Stimulated activated naive CD8-positive, alpha-beta T cell treated with anti-CD3 and anti-CD28 coated beads, Interleukin-15, Interleukin-2, amounts not matched to agents 100 ng/mL and 50 ng/mL, for 24 hours (primary cell): Measurements from ENCODE around the gene CAMTA1.

ENCODE experiments used
- H3K27ac Mint-ChIP-seq: one replicate; pipeline ENCODE4 v1.8.0; 2021; ENCODE audit warnings: mild to moderate bottlenecking, mixed read lengths
- H3K27me3 Mint-ChIP-seq: one replicate; pipeline ENCODE4 v1.8.0; 2021; ENCODE audit warnings: mixed read lengths
- H3K36me3 Mint-ChIP-seq: one replicate; pipeline ENCODE4 v1.8.0; 2021; ENCODE audit warnings: low read depth, mixed read lengths
- H3K4me1 Mint-ChIP-seq: one replicate; pipeline ENCODE4 v1.8.0; 2021; ENCODE audit warnings: low read depth, mixed read lengths
- H3K4me3 Mint-ChIP-seq: one replicate; pipeline ENCODE4 v1.8.0; 2021; ENCODE audit warnings: mild to moderate bottlenecking, mixed read lengths
- H3K9me3 Mint-ChIP-seq: one replicate; pipeline ENCODE4 v1.8.0; 2021; ENCODE audit warnings: mixed read lengths

The CAMTA1 gene

GRCh38 chr1:7187112-7187493, 401.8 kb downstream of the CAMTA1 start:
- Mint-ChIP-seq H3K9me3 (no peaks in the 10 kb centered on the region), H3K27me3 (peaks cover 5% of the 10 kb centered on the region), H3K4me1 (no peaks in the 10 kb centered on the region), H3K27ac (no peak overlapping the region), H3K36me3 (no peaks in the 10 kb centered on the region), H3K4me3 (no peak overlapping the region)

- Mint-ChIP-seq H3K4me1 (no peaks in the 10 kb centered on the region), H3K27ac (no peak overlapping the region)
These were observed 405.0 kb downstream of the CAMTA1 start for GRCh38 chr1:7190261-7190660.

DNA sequence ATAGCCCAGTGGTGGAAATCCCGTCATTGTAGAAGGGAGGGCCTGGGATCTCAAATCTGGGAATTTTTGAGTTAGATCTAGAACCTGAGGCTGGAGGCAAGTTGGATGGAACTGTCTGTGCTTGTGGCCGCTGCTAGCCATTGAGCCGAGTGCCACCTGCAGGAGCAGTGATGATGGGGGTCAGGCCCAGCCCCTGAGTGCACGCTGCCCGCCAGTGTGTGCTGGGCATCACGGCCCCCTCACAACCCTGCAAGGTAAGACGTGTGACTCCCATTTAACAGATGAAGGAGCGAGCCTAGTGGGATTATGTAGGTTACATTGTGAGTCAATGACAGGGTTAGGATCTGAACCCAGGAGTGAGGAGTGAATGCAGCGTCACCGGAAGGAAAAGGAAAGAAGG, 407.2 kb downstream of the CAMTA1 start:
- Mint-ChIP-seq H3K36me3 (no peaks in the 10 kb centered on the region), H3K27ac (no peak overlapping the region), H3K9me3 (no peaks in the 10 kb centered on the region), H3K27me3 (peaks cover 5% of the 10 kb centered on the region), H3K4me1 (no peaks in the 10 kb centered on the region), H3K4me3 (no peak overlapping the region)

More at GRCh38 chr1:7190261-7190660, 405.0 kb downstream of the CAMTA1 start:
- Mint-ChIP-seq H3K27me3 (peaks cover 5% of the 10 kb centered on the region), H3K4me3 (no peak overlapping the region), H3K9me3 (no peaks in the 10 kb centered on the region), H3K36me3 (no peaks in the 10 kb centered on the region)

DNA sequence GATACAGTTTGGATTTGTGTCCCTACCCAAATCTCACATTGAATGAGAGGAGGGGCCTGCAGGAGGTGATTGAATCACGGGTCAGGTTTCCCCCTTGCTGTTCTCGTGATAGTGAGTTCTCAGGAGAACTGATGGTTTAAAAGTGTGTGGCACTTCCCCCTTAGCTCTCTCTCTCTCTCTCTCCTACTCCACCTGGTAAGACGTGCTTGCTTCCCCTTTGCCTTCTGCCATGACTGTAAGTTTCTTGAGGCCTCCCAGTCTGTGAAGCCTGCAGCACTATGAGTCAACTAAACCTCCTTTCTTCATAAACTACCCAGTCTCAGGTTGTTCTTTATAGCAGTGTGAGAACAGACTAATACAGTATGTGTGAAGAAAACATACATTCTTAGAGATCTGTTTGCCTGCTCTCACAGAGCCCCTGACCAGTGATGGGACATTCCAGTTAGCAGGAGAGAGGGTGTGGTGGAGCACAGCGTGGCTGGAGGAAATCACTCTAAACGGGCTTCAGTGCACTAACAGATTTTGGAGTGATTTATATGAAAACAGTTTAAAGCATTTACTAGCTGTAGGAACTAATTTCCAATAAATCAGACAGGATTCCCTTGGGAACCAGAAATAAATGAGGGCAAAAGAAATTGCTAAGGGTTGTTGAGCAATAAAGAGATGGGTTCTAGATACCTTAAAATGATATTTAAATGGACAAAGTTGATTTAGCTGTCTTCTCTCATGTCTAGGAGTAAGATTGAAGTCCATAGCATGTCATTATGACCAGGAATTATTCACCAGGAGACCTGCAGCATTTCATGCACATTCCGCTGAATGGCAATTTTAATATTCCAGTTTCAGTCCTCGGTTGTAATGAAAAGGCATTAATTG, 411.0 kb downstream of the CAMTA1 start:
- no peaks in the 10 kb centered on the region for H3K9me3 Mint-ChIP-seq
- no peaks in the 10 kb centered on the region for H3K27me3 Mint-ChIP-seq
- H3K4me1 Mint-ChIP-seq: no peaks in the 10 kb centered on the region
- no peak overlapping the region for H3K4me3 Mint-ChIP-seq
- no peaks in the 10 kb centered on the region for H3K36me3 Mint-ChIP-seq
- H3K27ac Mint-ChIP-seq: no peak overlapping the region

GRCh38 chr1:7198664-7199063, 413.4 kb downstream of the CAMTA1 start:
- no peaks in the 10 kb centered on the region for H3K36me3 Mint-ChIP-seq
- H3K4me1 Mint-ChIP-seq: no peaks in the 10 kb centered on the region
- H3K27ac Mint-ChIP-seq: no peak overlapping the region
- peaks cover 4% of the 10 kb centered on the region for H3K9me3 Mint-ChIP-seq
- H3K27me3 Mint-ChIP-seq: peaks cover 9% of the 10 kb centered on the region
- H3K4me3 Mint-ChIP-seq: no peak overlapping the region

DNA sequence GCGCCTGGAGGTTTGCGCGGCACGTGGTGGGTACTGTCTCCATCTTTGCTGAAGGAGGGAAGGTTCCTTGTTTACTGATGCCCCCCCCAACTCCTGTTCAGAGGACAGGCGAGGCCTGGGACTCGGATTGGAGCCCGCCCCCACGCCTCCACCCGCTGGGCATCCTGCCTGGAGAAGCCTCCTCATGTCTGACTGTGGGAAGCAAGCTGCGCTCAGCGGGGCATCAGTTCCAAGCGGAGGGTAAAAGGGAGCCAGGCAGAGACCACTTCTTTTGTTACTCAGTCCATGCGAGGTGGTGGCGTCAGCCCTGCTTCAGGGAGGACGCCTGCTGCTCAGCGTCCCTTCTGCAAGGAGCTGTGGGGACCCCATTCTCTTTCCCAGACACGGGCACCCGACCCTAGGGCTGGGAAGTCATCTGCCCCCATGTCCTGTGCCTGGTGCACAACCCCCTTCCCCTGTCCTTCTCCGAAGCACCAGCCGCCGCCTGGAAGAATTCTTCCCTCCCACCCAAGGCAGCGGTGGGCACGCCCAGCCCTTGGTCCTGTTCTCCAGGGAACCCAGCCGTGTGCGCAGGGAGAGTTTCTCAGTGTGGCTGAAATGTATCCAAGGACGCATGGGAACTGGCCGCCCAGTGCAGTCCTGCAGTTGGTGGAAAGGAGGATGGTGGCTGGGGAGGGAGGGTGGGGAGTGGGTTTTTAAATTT, 414.0 kb downstream of the CAMTA1 start:
- peaks cover 4% of the 10 kb centered on the region for H3K9me3 Mint-ChIP-seq
- peaks cover 11% of the 10 kb centered on the region for H3K27me3 Mint-ChIP-seq
- no peak overlapping the region for H3K27ac Mint-ChIP-seq
- no peaks in the 10 kb centered on the region for H3K36me3 Mint-ChIP-seq
- no peak overlapping the region for H3K4me3 Mint-ChIP-seq
- H3K4me1 Mint-ChIP-seq: no peaks in the 10 kb centered on the region

- Mint-ChIP-seq H3K9me3 (no peaks in the 10 kb centered on the region), H3K36me3 (no peaks in the 10 kb centered on the region), H3K4me3 (no peak overlapping the region), H3K27ac (no peak overlapping the region), H3K27me3 (peaks cover 58% of the 10 kb centered on the region), H3K4me1 (no peaks in the 10 kb centered on the region)
These were observed 422.8 kb downstream of the CAMTA1 start for GRCh38 chr1:7207875-7208646.

GRCh38 chr1:7208647-7209180, 423.5 kb downstream of the CAMTA1 start:
- Mint-ChIP-seq H3K4me1 (no peaks in the 10 kb centered on the region), H3K36me3 (no peaks in the 10 kb centered on the region), H3K27ac (no peak overlapping the region), H3K9me3 (no peaks in the 10 kb centered on the region), H3K27me3 (peaks cover 53% of the 10 kb centered on the region), H3K4me3 (no peak overlapping the region)

GRCh38 chr1:7209336-7209735, 424.1 kb downstream of the CAMTA1 start:
- no peaks in the 10 kb centered on the region for H3K36me3 Mint-ChIP-seq
- peaks cover 49% of the 10 kb centered on the region for H3K27me3 Mint-ChIP-seq
- no peak overlapping the region for H3K27ac Mint-ChIP-seq
- H3K9me3 Mint-ChIP-seq: no peaks in the 10 kb centered on the region
- H3K4me1 Mint-ChIP-seq: no peaks in the 10 kb centered on the region
- H3K4me3 Mint-ChIP-seq: no peak overlapping the region

GRCh38 chr1:7218210-7218832, 433.1 kb downstream of the CAMTA1 start:
- Mint-ChIP-seq H3K4me1 (no peaks in the 10 kb centered on the region), H3K36me3 (no peaks in the 10 kb centered on the region), H3K27me3 (peaks cover 25% of the 10 kb centered on the region)

DNA sequence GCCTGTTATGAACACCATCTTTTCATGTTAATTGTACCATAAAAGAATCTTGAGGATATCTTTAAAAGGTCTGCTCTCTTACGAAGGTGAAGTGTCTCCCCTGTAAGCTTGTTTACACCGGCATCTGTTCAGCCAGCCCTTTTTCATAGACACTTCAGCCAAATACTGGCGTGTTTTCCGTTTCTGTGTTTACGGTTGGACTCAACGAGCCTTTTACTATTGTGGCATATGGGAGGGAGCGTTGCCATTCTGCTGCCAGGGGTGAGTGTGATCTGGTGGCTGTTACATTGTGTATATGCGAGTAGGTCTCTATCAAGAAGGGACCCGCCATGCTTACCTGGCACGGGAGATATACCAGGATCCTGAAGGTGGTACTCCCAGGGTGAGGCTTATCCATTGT, 433.8 kb downstream of the CAMTA1 start:
- no peak overlapping the region for H3K4me3 Mint-ChIP-seq
- no peaks in the 10 kb centered on the region for H3K36me3 Mint-ChIP-seq
- H3K27me3 Mint-ChIP-seq: peaks cover 25% of the 10 kb centered on the region
- no peaks in the 10 kb centered on the region for H3K9me3 Mint-ChIP-seq
- no peaks in the 10 kb centered on the region for H3K4me1 Mint-ChIP-seq
- H3K27ac Mint-ChIP-seq: no peak overlapping the region

More at GRCh38 chr1:7218210-7218832, 433.1 kb downstream of the CAMTA1 start:
- H3K9me3 Mint-ChIP-seq: no peaks in the 10 kb centered on the region
- no peak overlapping the region for H3K27ac Mint-ChIP-seq
- H3K4me3 Mint-ChIP-seq: no peak overlapping the region

- Mint-ChIP-seq H3K4me3 (no peak overlapping the region), H3K27me3 (peaks cover 20% of the 10 kb centered on the region), H3K9me3 (no peaks in the 10 kb centered on the region), H3K27ac (no peak overlapping the region), H3K4me1 (no peaks in the 10 kb centered on the region), H3K36me3 (no peaks in the 10 kb centered on the region)
These were observed 434.8 kb downstream of the CAMTA1 start for GRCh38 chr1:7220007-7220406.

DNA sequence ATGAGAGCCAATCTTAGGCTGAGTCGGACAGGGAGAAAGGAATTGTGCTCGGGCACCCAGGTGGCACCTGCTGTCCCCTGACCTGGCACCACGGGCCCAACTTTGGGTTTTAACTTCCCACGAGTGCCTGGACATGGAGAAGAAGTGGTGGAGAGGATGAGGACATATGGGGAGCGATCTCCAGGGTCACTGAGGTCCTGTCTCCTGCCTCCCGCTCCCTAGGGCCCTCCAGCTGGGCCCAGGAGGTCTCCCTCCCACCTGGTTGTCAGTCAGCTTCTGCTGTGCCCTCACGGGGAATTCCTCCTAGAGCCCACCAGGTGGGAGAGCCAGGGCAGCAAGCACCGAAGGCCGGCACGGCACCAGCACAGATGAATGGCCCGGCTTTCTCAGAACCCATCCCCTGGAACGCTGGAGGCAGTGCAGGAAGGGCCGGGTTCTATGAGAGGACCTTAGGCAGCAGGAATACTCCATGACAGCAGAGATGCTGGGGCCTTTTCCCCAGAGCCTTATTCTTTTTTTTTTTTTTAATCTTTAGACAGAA, 435.5 kb downstream of the CAMTA1 start:
- Mint-ChIP-seq H3K4me3 (no peak overlapping the region), H3K27me3 (peaks cover 19% of the 10 kb centered on the region), H3K4me1 (no peaks in the 10 kb centered on the region), H3K9me3 (no peaks in the 10 kb centered on the region), H3K27ac (no peak overlapping the region), H3K36me3 (no peaks in the 10 kb centered on the region)
